Tibial artery (tissue), 4 donors: Measurements from ENCODE around the gene ADAMTSL4.
"Not testable (repeated sequence)": the region's sequence is repeated elsewhere in the genome, so short reads cannot be mapped to it uniquely, and the experiment has no call there.

Experiments used
- DNase-seq, 2 donors: peaks; one replicate each; pipeline ENCODE4 v3.0.0-alpha.2; 2019
- H3K27ac ChIP-seq, 2 donors: fragments of 200-600 bp; sonication (generic) in 1 of 2; 1 replicate in 1 of 2; 2 replicates in 1 of 2; pipeline ENCODE4 v1.5.1; 2018 to 2019; ENCODE audit warnings: mild to moderate bottlenecking in 1 of 2
- H3K27me3 ChIP-seq, 2 donors: fragments of 200-600 bp; sonication (generic) in 1 of 2; one replicate each; pipeline versions ENCODE4 v1.5.1 to v1.6.0; 2016 to 2019
- H3K36me3 ChIP-seq, 3 donors: fragments of 200-600 bp; sonication (generic) in 2 of 3; one replicate each; pipeline ENCODE4 v1.5.1; 2016 to 2019; ENCODE audit warnings: mild to moderate bottlenecking in 2 of 3
- H3K4me1 ChIP-seq, 4 donors: fragments of 200-600 bp; sonication (generic) in 2 of 4; 1 replicate in 3 of 4; 2 replicates in 1 of 4; pipeline ENCODE4 v1.5.1; 2016 to 2019
- H3K4me3 ChIP-seq, 2 donors: fragments of 200-600 bp; sonication (generic) in 1 of 2; 1 replicate in 1 of 2; 2 replicates in 1 of 2; pipeline ENCODE4 v1.5.1; 2018 to 2019; ENCODE audit warnings: mild to moderate bottlenecking in 2 of 2
- H3K9me3 ChIP-seq, 3 donors: fragments of 200-600 bp; sonication (generic) in 1 of 3; one replicate each; pipeline ENCODE4 v1.5.1; 2016 to 2019
- CTCF ChIP-seq, 2 experiments: fragments of 200-600 bp in 1 of 2; fragments of 450-650 bp in 1 of 2; IDR thresholded peaks; one replicate each; pipeline ENCODE4 v1.5.1; 2017 to 2019; ENCODE audit warnings: antibody characterized with exemption in 2 of 2, mild to moderate bottlenecking in 1 of 2, moderate library complexity in 1 of 2
- intact Hi-C: fragments of 100-400 bp; cut with DNase I; formaldehyde crosslinking; loops from one replicate; pipeline ENCODE4 v1.15.0; 2023; ENCODE audit warnings: low total_unique reads

ADAMTSL4 gene

GRCh38 chr1:150603711-150604110 lies 54.5 kb downstream of the ADAMTSL4 start:
- no peak overlapping the region for H3K4me3 ChIP-seq
- H3K9me3 ChIP-seq: no peaks in the 10 kb centered on the region
- H3K4me1 ChIP-seq: peaks cover 0 to 15% (median 9%) of the 10 kb centered on the region in 4 donors
- peak overlapping the region in 1 of 2 donors; percentile 59 for H3K27ac ChIP-seq
- no peak for TF ChIP-seq CTCF (IDR thresholded peaks at IDR 0.05)
- no peak for DNase-seq
- intact Hi-C loops: no loop called here
- no peaks in the 10 kb centered on the region for H3K27me3 ChIP-seq
- peaks cover 4 to 19% (median 12%) of the 10 kb centered on the region in 3 donors for H3K36me3 ChIP-seq

GRCh38 chr1:150604226-150604588 lies 55.0 kb downstream of the ADAMTSL4 start:
- Histone ChIP-seq H3K27ac (peak overlapping the region; percentile 59 to 69), H3K9me3 (no peaks in the 10 kb centered on the region), H3K4me3 (no peak overlapping the region), H3K4me1 (peaks cover 0 to 19% (median 9%) of the 10 kb centered on the region in 4 donors), H3K27me3 (no peaks in the 10 kb centered on the region), H3K36me3 (peaks cover 4 to 17% (median 12%) of the 10 kb centered on the region in 3 donors)
- no peak for TF ChIP-seq CTCF (IDR thresholded peaks at IDR 0.05)
- no peak for DNase-seq
- intact Hi-C loops: no loop called here

GRCh38 chr1:150605451-150605731 lies 56.2 kb downstream of the ADAMTSL4 start:
- H3K36me3 ChIP-seq, H3K9me3 ChIP-seq, intact Hi-C loops, H3K27me3 ChIP-seq, H3K4me3 ChIP-seq: not testable (repeated sequence)
- Histone ChIP-seq H3K4me1 (peaks cover 0 to 30% (median 14%) of the 10 kb centered on the region in 4 donors), H3K27ac (peak overlapping the region in 1 of 2 donors; percentile 69)
- DNase-seq: peak in 1 of 2 donors; percentile 37

GRCh38 chr1:150606463-150607142 lies 57.4 kb downstream of the ADAMTSL4 start:
- DNase-seq: peak in 1 of 2 donors; percentile 21
- Histone ChIP-seq H3K9me3 (no peaks in the 10 kb centered on the region), H3K36me3 (no peaks in the 10 kb centered on the region), H3K27me3 (no peaks in the 10 kb centered on the region), H3K4me3 (no peak overlapping the region), H3K4me1 (peaks cover 0 to 42% (median 23%) of the 10 kb centered on the region in 4 donors), H3K27ac (no peak overlapping the region)
- intact Hi-C loops: no loop called here
- no peak for TF ChIP-seq CTCF (IDR thresholded peaks at IDR 0.05)

GRCh38 chr1:150609732-150610131 lies 60.5 kb downstream of the ADAMTSL4 start:
- Histone ChIP-seq H3K27me3 (no peaks in the 10 kb centered on the region), H3K9me3 (no peaks in the 10 kb centered on the region), H3K4me3 (no peak overlapping the region), H3K36me3 (no peaks in the 10 kb centered on the region), H3K27ac (peak overlapping the region; percentile 2 to 60), H3K4me1 (peaks cover 5 to 62% (median 45%) of the 10 kb centered on the region in 4 donors)
- TF ChIP-seq CTCF (IDR thresholded peaks at IDR 0.05): no peak
- DNase-seq: peak in 1 of 2 donors; percentile 51
- intact Hi-C loops: no loop called here
